Right lobe of liver (tissue), 6 donors: ENCODE data around the gene OBSCN. TPM values are rescaled to one million over a fixed set of nuclear protein-coding genes. Genes with fewer than 3 reads are reported as not detected.

ENCODE experiments used
- ATAC-seq, 4 donors: fragments of 200-7000 bp; cut with Tn5 transposase; one replicate each; pipeline ENCODE4 v1.9.1; 2020; ENCODE audit warnings: mild to moderate bottlenecking in 4 of 4, moderate library complexity in 4 of 4
- DNase-seq, 3 donors: peaks; one replicate each; pipeline ENCODE4 v3.0.0-alpha.2; 2020
- H3K27ac ChIP-seq, 3 donors: fragments of 200-600 bp; one replicate each; pipeline ENCODE4 v1.8.0; 2022
- H3K27me3 ChIP-seq, 2 donors: fragments of 200-600 bp; one replicate each; pipeline ENCODE4 v1.8.0; 2022
- H3K36me3 ChIP-seq, 4 donors: fragments of 200-600 bp; sonication (generic) in 1 of 4; one replicate each; pipeline versions ENCODE4 v1.5.1 to v1.8.0; 2017 to 2022; ENCODE audit warnings: control low read depth in 1 of 4
- H3K4me1 ChIP-seq, 4 donors: fragments of 200-600 bp; sonication (generic) in 1 of 4; one replicate each; pipeline versions ENCODE4 v1.5.1 to v1.8.0; 2017 to 2022; ENCODE audit warnings: control low read depth in 1 of 4
- H3K4me3 ChIP-seq, 3 donors: fragments of 200-600 bp; one replicate each; pipeline ENCODE4 v1.8.0; 2022
- H3K9me3 ChIP-seq, 4 donors: fragments of 200-600 bp; sonication (generic) in 1 of 4; one replicate each; pipeline versions ENCODE4 v1.5.1 to v1.8.0; 2017 to 2022; ENCODE audit warnings: control low read depth in 1 of 4
- POLR2A ChIP-seq: fragments of 450-650 bp; IDR thresholded peaks from one replicate; pipeline ENCODE4 v1.6.1; 2017; ENCODE audit warnings: antibody characterized with exemption, mild to moderate bottlenecking
- WGBS: methylation state at CpG from one replicate; pipeline ENCODE4 v1.1.6; 2018; ENCODE audit warnings: low coverage, low lambda C conversion rate; ENCODE audit not compliant: insufficient coverage; ENCODE audit errors: missing lambda C conversion rate; 5-methylcytosine and 5-hydroxymethylcytosine counted together
- intact Hi-C, 2 donors: fragments of 100-400 bp; cut with DNase I; formaldehyde crosslinking; loops; one replicate each; pipeline versions ENCODE4 v1.11.2 to v1.14.1; 2022
- total RNA-seq, 6 experiments: library from RNA; depleted of rRNA in 2 of 6; stranded (reverse); fragments of >200 nt in 2 of 6; fragmentation: NEBNext Ultra II Directional in 3 of 6; extraction: Animal tissue kit (Norgen Biotek cat#: 25700) in 3 of 6; gene quantifications; one replicate each; pipeline versions ENCODE4 v1.1.0 to v1.2.4, GENCODE V29; 2016 to 2023
- TF ChIP-seq, protein P1 (sequence below), 4 donors: fragments of 200-600 bp in 3 of 4; fragments of 450-650 bp in 1 of 4; IDR thresholded peaks; one replicate each; pipeline versions ENCODE4 v1.5.1 to v1.8.0; 2016 to 2022; ENCODE audit warnings: antibody characterized with exemption in 4 of 4, mild to moderate bottlenecking in 2 of 4
- donor health status: DM: no; HTN: yes; CAD: no.
- donor health status: DM: no; HTN: no; CAD: no.
- donor health status: DM: no; HTN: no; CAD: no.
- donor health status: DM: no; HTN: yes; CAD: no.
- donor health status: DM: no; HTN: yes; CAD: no.

Gene OBSCN
- total RNA-seq, 6 experiments from 2014 or later: 0.43 to 3.5 (median 2.0) TPM

DNA sequence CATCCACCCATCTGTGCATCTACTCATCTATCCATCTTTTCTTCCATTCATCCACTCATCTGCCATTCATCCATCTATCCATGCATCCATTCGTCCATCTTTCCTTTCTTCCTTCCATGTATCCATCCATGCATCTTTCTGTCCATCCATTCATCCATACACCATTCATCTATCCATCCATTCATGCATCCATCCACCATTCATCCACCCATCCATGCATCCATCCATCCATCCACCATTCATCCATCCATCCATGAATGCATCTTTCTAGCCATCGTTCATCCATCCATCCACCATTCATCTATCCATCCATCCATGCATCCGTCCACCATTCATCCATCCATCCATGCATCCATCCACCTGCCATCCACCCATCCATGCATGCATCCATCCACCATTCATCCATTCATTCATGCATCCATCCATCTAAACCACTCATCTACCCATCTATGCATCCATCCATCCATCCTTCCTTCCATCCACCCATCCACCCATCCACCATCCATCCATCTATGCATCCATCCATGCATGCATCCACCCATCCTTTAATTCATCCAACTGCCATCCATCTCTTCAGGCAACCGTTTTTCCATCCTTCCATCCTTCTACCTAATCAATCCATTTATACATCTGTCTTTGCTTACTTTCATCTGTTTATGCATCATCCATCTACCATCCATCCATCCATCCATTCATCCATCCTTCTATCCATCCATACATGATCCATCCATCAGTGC is 111.7 kb downstream of the OBSCN start:
- WGBS: 63% methylated on average over 4 of the region's 4 CpGs
- DNase-seq (no peak), ATAC-seq (no peak)
- TF ChIP-seq, protein P1, sequence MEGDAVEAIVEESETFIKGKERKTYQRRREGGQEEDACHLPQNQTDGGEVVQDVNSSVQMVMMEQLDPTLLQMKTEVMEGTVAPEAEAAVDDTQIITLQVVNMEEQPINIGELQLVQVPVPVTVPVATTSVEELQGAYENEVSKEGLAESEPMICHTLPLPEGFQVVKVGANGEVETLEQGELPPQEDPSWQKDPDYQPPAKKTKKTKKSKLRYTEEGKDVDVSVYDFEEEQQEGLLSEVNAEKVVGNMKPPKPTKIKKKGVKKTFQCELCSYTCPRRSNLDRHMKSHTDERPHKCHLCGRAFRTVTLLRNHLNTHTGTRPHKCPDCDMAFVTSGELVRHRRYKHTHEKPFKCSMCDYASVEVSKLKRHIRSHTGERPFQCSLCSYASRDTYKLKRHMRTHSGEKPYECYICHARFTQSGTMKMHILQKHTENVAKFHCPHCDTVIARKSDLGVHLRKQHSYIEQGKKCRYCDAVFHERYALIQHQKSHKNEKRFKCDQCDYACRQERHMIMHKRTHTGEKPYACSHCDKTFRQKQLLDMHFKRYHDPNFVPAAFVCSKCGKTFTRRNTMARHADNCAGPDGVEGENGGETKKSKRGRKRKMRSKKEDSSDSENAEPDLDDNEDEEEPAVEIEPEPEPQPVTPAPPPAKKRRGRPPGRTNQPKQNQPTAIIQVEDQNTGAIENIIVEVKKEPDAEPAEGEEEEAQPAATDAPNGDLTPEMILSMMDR (IDR thresholded peaks at IDR 0.05): no peak
- TF ChIP-seq POLR2A: no peak
- Histone ChIP-seq H3K27me3 (no peaks in the 10 kb centered on the region), H3K36me3 (no peaks in the 10 kb centered on the region), H3K4me3 (no peak overlapping the region), H3K27ac (no peak overlapping the region), H3K9me3 (no peaks in the 10 kb centered on the region), H3K4me1 (no peaks in the 10 kb centered on the region)
- intact Hi-C loops: no loop called here

DNA sequence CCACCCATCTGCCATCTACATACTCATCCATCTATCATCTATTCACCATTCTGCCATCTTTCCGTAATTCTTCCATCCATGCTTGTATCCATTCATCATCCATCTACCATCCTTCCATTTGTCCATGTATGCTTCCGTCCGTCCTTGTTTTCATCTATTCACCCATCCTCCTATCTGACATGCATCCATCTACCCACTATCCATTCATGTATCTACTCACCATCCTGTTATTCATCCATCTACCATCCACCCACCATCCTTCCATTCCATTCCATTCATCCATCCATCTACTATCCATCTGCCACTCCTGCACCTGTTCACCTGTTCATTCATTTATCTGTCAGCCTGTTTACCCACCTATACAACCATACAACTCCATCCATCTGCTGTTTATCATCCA is 112.5 kb downstream of the OBSCN start:
- WGBS: 85% methylated on average over 3 of the region's 3 CpGs
- no peaks in the 10 kb centered on the region for H3K27me3 ChIP-seq
- intact Hi-C loops: no loop called here
- H3K36me3 ChIP-seq: no peaks in the 10 kb centered on the region
- no peak overlapping the region for H3K4me3 ChIP-seq
- no peak overlapping the region for H3K27ac ChIP-seq
- TF ChIP-seq POLR2A: no peak
- TF ChIP-seq, protein P1 (IDR thresholded peaks at IDR 0.05): no peak
- ATAC-seq (no peak), DNase-seq (no peak)
- no peaks in the 10 kb centered on the region for H3K9me3 ChIP-seq
- H3K4me1 ChIP-seq: no peaks in the 10 kb centered on the region

DNA sequence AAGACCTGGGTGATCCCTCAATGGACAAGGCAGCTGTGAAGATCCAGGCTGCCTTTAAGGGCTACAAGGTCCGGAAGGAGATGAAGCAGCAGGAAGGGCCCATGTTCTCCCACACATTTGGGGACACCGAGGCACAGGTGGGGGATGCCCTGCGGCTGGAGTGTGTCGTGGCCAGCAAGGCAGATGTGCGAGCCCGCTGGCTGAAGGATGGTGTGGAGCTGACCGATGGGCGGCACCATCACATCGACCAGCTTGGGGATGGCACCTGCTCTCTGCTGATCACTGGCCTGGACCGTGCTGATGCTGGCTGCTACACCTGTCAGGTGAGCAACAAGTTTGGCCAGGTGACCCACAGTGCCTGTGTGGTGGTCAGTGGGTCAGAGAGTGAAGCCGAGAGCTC is 113.6 kb downstream of the OBSCN start:
- DNase-seq: no peak
- no peak overlapping the region for H3K27ac ChIP-seq
- H3K27me3 ChIP-seq: no peaks in the 10 kb centered on the region
- no peaks in the 10 kb centered on the region for H3K36me3 ChIP-seq
- ATAC-seq: no peak
- no CpG with 5 or more reads among the region's 11 CpGs for WGBS
- intact Hi-C loops: no loop called here
- TF ChIP-seq, protein P1 (IDR thresholded peaks at IDR 0.05): no peak
- TF ChIP-seq POLR2A: no peak
- H3K9me3 ChIP-seq: no peaks in the 10 kb centered on the region
- no peak overlapping the region for H3K4me3 ChIP-seq
- H3K4me1 ChIP-seq: no peaks in the 10 kb centered on the region

DNA sequence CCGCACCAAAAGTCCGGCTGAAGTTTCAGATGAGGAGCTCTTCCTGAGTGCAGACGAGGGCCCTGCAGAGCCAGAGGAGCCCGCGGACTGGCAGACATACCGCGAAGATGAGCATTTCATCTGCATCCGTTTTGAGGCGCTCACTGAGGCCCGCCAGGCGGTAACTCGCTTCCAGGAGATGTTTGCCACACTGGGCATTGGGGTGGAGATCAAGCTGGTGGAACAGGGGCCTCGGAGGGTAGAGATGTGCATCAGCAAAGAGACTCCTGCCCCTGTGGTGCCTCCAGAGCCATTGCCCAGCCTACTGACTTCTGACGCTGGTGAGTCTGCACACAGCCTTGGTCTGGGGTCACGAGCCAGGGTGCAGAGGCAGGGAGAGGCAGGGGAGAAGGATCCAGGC is 114.1 kb downstream of the OBSCN start:
- intact Hi-C loops: no loop called here
- no peaks in the 10 kb centered on the region for H3K36me3 ChIP-seq
- no peaks in the 10 kb centered on the region for H3K4me1 ChIP-seq
- WGBS: 80% methylated on average over 1 of the region's 15 CpGs
- no peak overlapping the region for H3K27ac ChIP-seq
- H3K27me3 ChIP-seq: no peaks in the 10 kb centered on the region
- no peak for TF ChIP-seq POLR2A
- TF ChIP-seq, protein P1 (IDR thresholded peaks at IDR 0.05): no peak
- DNase-seq (peak in 1 of 3 donors; percentile 27), ATAC-seq (no peak)
- H3K9me3 ChIP-seq: no peaks in the 10 kb centered on the region
- H3K4me3 ChIP-seq: no peak overlapping the region
